ENCODE results near the gene ATP5F1D.

- TF ChIP-seq CTCF (conservative IDR thresholded peaks at IDR 0.05; ENCODE audit: low read length) (no peak), EZH2phosphoT487 (IDR thresholded peaks at IDR 0.05; ENCODE audit: borderline replicate concordance) (no peak)
These were observed 21.6 kb upstream of the ATP5F1D start for GRCh38 chr19:1219786-1220476.

All from Loucy (cell line).